HG03558 (cell line): ENCODE measurements around the gene RNF217.

Experiments used
- ATAC-seq: cut with Tn5 transposase; IDR thresholded peaks from one replicate; pipeline ENCODE4 v1.9.1; 2021; ENCODE audit warnings: moderate number of reproducible peaks; ENCODE audit not compliant: unreplicated experiment; ENCODE audit errors: extremely low read depth

Gene RNF217

GRCh38 chr6:124987291-124987690, 25.1 kb downstream of the RNF217 start:
- ATAC-seq: no peak

GRCh38 chr6:124987999-124988591, 25.9 kb downstream of the RNF217 start:
- no peak for ATAC-seq

GRCh38 chr6:124989136-124989983, 27.1 kb downstream of the RNF217 start:
- ATAC-seq: no peak

- no peak for ATAC-seq
Measured at GRCh38 chr6:124990988-124991387, 28.8 kb downstream of the RNF217 start.

GRCh38 chr6:124991764-124992295, 29.6 kb downstream of the RNF217 start:
- no peak for ATAC-seq

GRCh38 chr6:124993327-124993726, 31.1 kb downstream of the RNF217 start:
- ATAC-seq: no peak

- no peak for ATAC-seq
Measured at GRCh38 chr6:124994648-124995047, 32.4 kb downstream of the RNF217 start.

- no peak for ATAC-seq
Measured at GRCh38 chr6:124995131-124995530, 32.9 kb downstream of the RNF217 start.

GRCh38 chr6:124995645-124996325, 33.5 kb downstream of the RNF217 start:
- ATAC-seq: no peak

GRCh38 chr6:124996411-124996810, 34.2 kb downstream of the RNF217 start:
- ATAC-seq: no peak

- no peak for ATAC-seq
Measured at GRCh38 chr6:124997196-124997875, 35.1 kb downstream of the RNF217 start.

- ATAC-seq: no peak
Measured at GRCh38 chr6:124999105-124999764, 37.0 kb downstream of the RNF217 start.

GRCh38 chr6:125001684-125002405, 39.6 kb downstream of the RNF217 start:
- no peak for ATAC-seq

GRCh38 chr6:125002406-125002741, 40.1 kb downstream of the RNF217 start:
- no peak for ATAC-seq

GRCh38 chr6:125003070-125003469, 40.8 kb downstream of the RNF217 start:
- ATAC-seq: no peak

- no peak for ATAC-seq
Measured at GRCh38 chr6:125004198-125004597, 42.0 kb downstream of the RNF217 start.

- ATAC-seq: no peak
Measured at GRCh38 chr6:125004797-125005595, 42.8 kb downstream of the RNF217 start.

GRCh38 chr6:125008261-125008703, 46.0 kb downstream of the RNF217 start:
- ATAC-seq: no peak

- ATAC-seq: no peak
Measured at GRCh38 chr6:125008957-125009356, 46.7 kb downstream of the RNF217 start.
